ENCODE results near the gene LPCAT4.

- no peak for TF ChIP-seq CTCF (conservative IDR thresholded peaks at IDR 0.05; ENCODE audit: low read length)
- no peak for TF ChIP-seq EZH2phosphoT487 (IDR thresholded peaks at IDR 0.05; ENCODE audit: borderline replicate concordance, low read depth, low read length)
These were observed 29.9 kb downstream of the LPCAT4 start for GRCh38 chr15:34336991-34337556.

Measured in OCI-LY7 (cell line).